ENCODE measurements around the gene SCN8A. TPM values are rescaled to one million over a fixed set of nuclear protein-coding genes. Genes with fewer than 3 reads are reported as not detected.

The SCN8A gene
- total RNA-seq, 1 donor, result 33.7 TPM

GRCh38 chr12:51666696-51667095 is 75.7 kb downstream of the SCN8A start:
- no peak overlapping the region for H3K4me3 ChIP-seq (ENCODE audit: low read depth, low read length)
- DNase-seq (ENCODE audit: low read depth), result no peak
- TF ChIP-seq, protein P1, sequence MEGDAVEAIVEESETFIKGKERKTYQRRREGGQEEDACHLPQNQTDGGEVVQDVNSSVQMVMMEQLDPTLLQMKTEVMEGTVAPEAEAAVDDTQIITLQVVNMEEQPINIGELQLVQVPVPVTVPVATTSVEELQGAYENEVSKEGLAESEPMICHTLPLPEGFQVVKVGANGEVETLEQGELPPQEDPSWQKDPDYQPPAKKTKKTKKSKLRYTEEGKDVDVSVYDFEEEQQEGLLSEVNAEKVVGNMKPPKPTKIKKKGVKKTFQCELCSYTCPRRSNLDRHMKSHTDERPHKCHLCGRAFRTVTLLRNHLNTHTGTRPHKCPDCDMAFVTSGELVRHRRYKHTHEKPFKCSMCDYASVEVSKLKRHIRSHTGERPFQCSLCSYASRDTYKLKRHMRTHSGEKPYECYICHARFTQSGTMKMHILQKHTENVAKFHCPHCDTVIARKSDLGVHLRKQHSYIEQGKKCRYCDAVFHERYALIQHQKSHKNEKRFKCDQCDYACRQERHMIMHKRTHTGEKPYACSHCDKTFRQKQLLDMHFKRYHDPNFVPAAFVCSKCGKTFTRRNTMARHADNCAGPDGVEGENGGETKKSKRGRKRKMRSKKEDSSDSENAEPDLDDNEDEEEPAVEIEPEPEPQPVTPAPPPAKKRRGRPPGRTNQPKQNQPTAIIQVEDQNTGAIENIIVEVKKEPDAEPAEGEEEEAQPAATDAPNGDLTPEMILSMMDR (IDR thresholded peaks at IDR 0.05; ENCODE audit: insufficient read depth, low read depth, low read length), result no peak

GRCh38 chr12:51667269-51667668 is 76.2 kb downstream of the SCN8A start:
- no peak overlapping the region for H3K4me3 ChIP-seq (ENCODE audit: low read depth, low read length)
- TF ChIP-seq, protein P1 (IDR thresholded peaks at IDR 0.05; ENCODE audit: insufficient read depth, low read depth, low read length), result no peak
- no peak for DNase-seq (ENCODE audit: low read depth)

GRCh38 chr12:51669271-51669670 is 78.2 kb downstream of the SCN8A start:
- no peak for DNase-seq (ENCODE audit: low read depth)
- TF ChIP-seq, protein P1 (IDR thresholded peaks at IDR 0.05; ENCODE audit: insufficient read depth, low read depth, low read length), result no peak
- no peak overlapping the region for H3K4me3 ChIP-seq (ENCODE audit: low read depth, low read length)

DNA sequence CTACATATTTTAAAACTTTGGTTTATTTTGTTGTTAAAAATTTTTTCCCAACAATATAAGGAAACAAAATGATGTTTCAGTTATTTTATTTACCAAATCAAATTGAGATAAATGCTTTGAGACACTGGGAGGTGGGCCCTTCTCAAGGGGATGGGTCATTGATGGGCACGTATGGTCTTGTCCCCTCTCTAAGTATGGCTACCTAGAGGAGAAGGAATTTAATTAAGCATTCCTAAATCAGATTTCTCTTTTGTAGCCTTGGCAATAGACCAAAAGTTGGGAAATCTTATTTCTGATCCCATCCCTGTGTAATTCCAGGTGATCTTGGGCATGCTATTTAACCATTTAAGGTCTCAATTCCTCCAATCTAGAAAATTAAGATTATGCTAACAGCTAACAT is 79.0 kb downstream of the SCN8A start:
- no peak for DNase-seq (ENCODE audit: low read depth)
- no peak overlapping the region for H3K4me3 ChIP-seq (ENCODE audit: low read depth, low read length)
- TF ChIP-seq, protein P1 (IDR thresholded peaks at IDR 0.05; ENCODE audit: insufficient read depth, low read depth, low read length), result no peak

- TF ChIP-seq, protein P1 (IDR thresholded peaks at IDR 0.05; ENCODE audit: insufficient read depth, low read depth, low read length), result no peak
- no peak overlapping the region for H3K4me3 ChIP-seq (ENCODE audit: low read depth, low read length)
- DNase-seq (ENCODE audit: low read depth), result no peak
Observed at GRCh38 chr12:51672334-51672733, 81.3 kb downstream of the SCN8A start.

DNA sequence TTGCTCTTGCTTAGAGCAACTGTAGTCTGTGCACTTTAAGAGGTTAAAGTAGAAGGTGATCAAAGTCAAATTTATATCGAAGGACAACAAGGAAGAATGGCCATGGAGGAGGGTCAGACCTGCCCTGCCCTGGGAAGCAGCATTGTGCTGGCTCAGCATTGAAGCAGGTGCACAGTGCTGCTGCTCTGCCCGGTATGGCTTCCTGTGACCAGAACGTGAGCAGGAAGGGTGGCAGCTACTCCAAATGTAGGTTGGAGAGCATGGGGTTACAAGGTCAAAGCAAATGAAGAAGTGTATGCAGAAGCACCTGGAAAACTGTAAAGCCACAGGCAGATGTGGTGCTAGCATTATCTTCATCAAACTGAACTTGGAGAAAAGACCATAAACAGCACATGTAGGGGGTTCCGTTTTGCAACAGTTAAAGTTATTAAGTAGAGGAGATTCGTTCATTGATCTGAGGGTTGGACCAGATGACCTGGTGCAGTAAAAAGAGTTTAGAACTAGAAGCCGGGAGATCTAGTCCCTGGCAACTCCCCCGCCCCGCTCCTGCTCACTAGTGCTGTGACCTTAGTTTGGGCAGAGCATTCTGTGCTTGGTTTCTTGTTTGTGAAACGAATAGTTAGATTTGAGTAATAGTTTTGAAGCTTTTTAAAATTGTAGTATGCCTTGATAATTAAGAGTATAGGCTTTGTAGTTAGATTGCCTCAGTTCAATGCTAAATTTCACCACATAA is 84.2 kb downstream of the SCN8A start:
- no peak overlapping the region for H3K4me3 ChIP-seq (ENCODE audit: low read depth, low read length)
- no peak for DNase-seq (ENCODE audit: low read depth)
- TF ChIP-seq, protein P1 (IDR thresholded peaks at IDR 0.05; ENCODE audit: insufficient read depth, low read depth, low read length), result no peak

- TF ChIP-seq, protein P1 (IDR thresholded peaks at IDR 0.05; ENCODE audit: insufficient read depth, low read depth, low read length), result no peak
- no peak overlapping the region for H3K4me3 ChIP-seq (ENCODE audit: low read depth, low read length)
- DNase-seq (ENCODE audit: low read depth), result no peak
Observed at GRCh38 chr12:51676875-51677274, 85.8 kb downstream of the SCN8A start.

Measured in fibroblast of villous mesenchyme (primary cell).